ENCODE results near the gene P3H2. TPM values are rescaled to one million over a fixed set of nuclear protein-coding genes. Genes with fewer than 3 reads are reported as not detected.
"Not testable (repeated sequence)": the region's sequence is repeated elsewhere in the genome, so short reads cannot be mapped to it uniquely, and the experiment has no call there.

The P3H2 gene
- total RNA-seq, 1 donor from 2014 or later: 3.9 TPM

DNA sequence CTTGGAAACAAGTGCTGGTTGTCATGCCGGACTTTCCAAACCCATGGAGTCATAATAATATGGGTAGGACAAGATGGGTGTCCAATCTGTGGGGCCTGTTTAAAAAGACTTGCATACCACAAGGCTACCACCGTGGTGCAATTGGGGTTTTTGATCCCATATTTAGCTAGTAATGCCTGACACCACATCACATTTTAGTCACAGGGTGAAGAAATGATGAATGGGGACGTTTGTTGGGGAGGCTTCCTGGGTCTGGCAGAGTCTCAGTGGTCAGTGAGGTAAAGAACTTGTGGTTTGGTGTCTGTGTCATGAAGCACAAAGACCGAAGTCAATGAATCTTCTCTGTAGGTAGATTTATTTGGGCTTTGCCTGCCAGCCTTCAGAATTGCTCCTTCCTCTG, 31.0 kb downstream of the P3H2 start:
- ATAC-seq: no peak
- DNase-seq (ENCODE audit: low spot score): no peak

GRCh38 chr3:190088890-190089289, 31.8 kb downstream of the P3H2 start:
- no peak for DNase-seq (ENCODE audit: low spot score)
- ATAC-seq: no peak

GRCh38 chr3:190086191-190086590, 34.5 kb downstream of the P3H2 start:
- no peak for ATAC-seq
- no peak for DNase-seq (ENCODE audit: low spot score)

DNA sequence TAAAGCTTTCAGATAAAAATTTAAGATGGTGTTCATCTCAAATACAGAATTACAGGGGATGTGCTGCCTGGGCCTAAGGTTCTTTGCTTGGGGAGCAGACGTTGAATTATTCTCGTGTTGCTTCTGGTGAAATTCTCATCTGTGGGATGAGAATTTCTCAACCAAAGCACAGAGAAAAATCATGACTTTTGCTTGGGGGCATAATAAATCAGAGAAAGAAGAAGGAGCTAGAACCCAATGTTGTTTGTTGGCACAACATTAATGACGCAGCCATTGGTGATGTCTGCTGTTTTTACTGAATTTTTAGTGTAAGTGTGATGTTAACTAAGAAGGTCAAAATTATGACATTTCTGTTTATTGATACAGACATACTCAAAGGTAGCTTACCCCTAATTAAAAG, 35.7 kb downstream of the P3H2 start:
- no peak for DNase-seq (ENCODE audit: low spot score)
- ATAC-seq: no peak

- DNase-seq (ENCODE audit: low spot score) (no peak), ATAC-seq (no peak)
These were observed 37.1 kb downstream of the P3H2 start for GRCh38 chr3:190083635-190084034.

- no peak for DNase-seq (ENCODE audit: low spot score)
- no peak for ATAC-seq
These were observed 39.3 kb downstream of the P3H2 start for GRCh38 chr3:190081389-190081788.

DNA sequence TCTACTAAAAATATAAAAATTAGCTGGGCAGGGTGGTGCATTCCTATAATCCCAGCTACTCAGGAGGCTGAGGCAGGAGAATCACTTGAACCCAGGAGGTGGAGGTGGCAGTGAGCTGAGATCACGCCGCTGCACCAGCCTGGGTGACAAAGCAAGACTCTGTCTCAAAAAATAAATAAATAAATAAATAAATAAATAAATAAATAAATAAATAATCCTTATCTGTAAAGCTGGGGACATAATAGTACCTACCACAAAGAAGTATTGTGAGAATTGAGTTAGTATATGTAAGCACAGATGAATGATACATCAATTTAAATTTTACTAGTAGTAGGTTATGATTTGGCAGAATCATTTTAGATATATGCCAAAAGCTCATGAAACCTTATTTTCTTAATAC, 41.5 kb downstream of the P3H2 start:
- not testable (repeated sequence) for ATAC-seq; DNase-seq (ENCODE audit: low spot score)

- ATAC-seq: no peak
- no peak for DNase-seq (ENCODE audit: low spot score)
These were observed 43.2 kb downstream of the P3H2 start for GRCh38 chr3:190077395-190078045.

- no peak for ATAC-seq
- no peak for DNase-seq (ENCODE audit: low spot score)
These were observed 43.9 kb downstream of the P3H2 start for GRCh38 chr3:190076601-190077394.

- DNase-seq (ENCODE audit: low spot score) (no peak), ATAC-seq (no peak)
These were observed 44.6 kb downstream of the P3H2 start for GRCh38 chr3:190076136-190076535.

DNA sequence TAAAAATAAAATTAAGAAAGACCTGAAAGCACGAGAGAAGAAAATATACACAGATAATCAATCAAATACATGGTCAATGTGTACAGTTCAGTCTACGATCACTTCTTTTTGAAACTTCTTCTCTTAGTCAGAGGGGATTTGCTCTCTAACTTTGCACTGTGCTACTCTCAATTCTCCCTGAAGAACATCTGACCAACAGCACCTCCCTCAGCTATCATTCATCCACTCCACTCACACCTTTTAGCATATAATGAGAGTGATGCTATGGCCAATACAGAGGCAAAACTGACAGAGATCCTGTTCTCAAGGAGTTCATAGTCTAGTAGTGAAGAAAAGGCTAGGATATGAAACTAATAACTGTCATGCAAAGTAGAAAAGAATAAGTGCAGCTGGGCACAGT, 45.9 kb downstream of the P3H2 start:
- no peak for DNase-seq (ENCODE audit: low spot score)
- no peak for ATAC-seq

DNA sequence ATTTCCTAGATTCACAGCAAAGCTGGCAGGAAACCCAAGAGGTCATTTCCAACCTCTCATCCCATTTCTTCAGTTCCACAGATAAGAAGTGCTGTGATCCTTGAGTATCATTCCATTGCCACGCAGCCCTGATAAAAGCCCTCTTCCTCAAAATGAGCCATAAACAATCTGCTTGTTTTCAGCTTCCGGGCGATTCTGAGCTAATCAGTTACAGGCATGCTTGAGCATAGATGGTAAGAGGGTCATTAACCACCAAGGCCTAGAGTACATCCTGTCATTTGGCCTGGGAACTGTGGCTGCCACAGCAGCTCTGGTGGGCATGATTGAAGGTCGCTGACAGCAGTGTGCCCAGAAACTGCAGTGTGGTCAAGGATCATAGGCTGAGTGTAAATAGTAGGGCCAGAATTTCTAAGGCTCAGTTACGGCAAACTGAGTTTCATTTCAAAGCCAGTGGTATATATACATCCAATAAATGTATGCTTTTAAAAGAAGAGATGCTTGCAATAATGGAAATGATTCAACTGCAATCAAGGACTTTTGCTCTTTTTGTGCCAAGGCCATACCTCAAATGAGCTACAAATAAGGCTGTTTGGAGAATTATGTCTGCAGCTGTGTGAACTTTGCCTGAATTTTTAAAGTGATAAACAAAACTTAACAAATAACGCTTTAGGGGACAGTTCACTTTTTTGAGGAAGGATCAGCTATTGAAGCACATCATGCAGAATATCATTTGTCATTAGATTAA, 47.3 kb downstream of the P3H2 start:
- peak; percentile 63 for ATAC-seq

DNA sequence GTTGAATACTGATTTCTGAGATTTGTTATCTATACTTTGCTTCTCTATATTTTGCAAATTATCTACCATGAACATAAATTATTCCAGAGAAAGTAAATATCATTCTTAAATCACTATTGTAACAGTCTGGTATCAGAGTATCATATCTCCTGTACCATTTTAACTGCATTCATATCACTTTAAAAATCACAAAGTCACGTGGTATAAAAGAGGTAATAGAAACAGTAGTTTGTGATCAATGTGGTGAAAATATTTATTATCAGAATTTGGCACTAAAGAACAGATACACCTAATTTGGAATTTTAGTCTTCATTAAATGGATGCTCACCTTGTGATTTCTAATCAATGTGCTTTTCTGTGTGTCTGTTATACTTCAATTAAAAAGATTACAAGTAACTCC, 47.8 kb downstream of the P3H2 start:
- ATAC-seq: no peak
- no peak for DNase-seq (ENCODE audit: low spot score)

More for the DNA sequence above, 47.3 kb downstream of the P3H2 start:
- DNase-seq (ENCODE audit: low spot score): no peak

GRCh38 chr3:190071921-190072320, 48.8 kb downstream of the P3H2 start:
- ATAC-seq; DNase-seq (ENCODE audit: low spot score): not testable (repeated sequence)

DNA sequence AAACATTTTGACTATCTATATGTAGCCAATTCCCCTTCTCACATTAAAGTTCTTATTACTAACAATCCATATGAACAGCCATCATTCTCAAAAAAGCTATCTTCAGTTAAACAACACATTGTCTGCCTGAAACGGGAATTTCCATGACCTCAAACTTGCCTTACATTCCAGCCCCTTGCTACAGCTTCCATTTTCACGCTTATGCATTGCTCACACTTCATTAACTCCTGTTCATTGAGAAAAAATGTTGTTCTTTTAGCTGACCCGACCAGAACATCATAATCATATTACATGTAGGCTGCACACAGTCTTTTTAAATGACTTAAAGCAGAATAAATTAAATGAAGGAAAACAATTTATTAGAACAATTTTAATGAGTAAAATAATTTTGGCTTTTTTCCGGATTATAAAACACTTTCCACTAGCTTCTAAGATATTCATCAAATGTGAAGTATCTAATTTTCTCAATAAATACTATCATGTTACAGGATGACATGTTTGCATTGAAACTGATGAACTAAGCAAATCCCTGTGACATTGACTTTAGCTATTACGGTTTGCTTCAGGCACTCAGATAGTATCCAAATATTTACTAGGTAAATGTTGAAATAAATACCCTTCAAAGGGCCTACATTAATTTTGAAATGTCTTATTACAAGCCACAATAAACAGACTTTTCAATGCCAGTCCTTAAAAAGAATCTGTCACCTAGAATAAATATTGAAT, 49.9 kb downstream of the P3H2 start:
- DNase-seq (ENCODE audit: low spot score) (no peak), ATAC-seq (no peak)

- DNase-seq (ENCODE audit: low spot score): no peak
- ATAC-seq: no peak
These were observed 55.5 kb downstream of the P3H2 start for GRCh38 chr3:190065204-190065603.

- DNase-seq (ENCODE audit: low spot score) (no peak), ATAC-seq (no peak)
These were observed 56.0 kb downstream of the P3H2 start for GRCh38 chr3:190064659-190065058.

GRCh38 chr3:190064112-190064511, 56.6 kb downstream of the P3H2 start:
- DNase-seq (ENCODE audit: low spot score) (no peak), ATAC-seq (no peak)

DNA sequence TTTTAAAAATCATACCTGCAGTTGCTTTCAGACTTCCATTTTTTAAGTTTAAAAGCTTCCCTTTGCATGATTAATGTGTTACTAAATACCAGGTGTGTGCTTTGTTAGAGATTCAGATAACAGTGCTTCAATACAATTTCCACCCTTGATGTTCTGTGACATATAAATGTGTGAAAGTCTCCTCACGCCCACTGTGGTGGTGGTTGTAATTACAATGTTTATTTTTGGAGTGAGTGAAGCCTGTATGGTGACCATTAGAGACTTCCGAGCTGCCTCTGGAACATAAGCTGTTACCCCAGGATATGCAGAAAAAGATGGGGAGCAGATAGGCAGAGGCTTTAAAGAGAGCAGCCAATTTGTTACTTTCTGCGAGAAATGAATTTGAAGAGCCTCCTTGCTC, 57.2 kb downstream of the P3H2 start:
- DNase-seq (ENCODE audit: low spot score): no peak
- ATAC-seq: no peak

- DNase-seq (ENCODE audit: low spot score) (no peak), ATAC-seq (no peak)
These were observed 60.4 kb downstream of the P3H2 start for GRCh38 chr3:190060192-190060775.

DNA sequence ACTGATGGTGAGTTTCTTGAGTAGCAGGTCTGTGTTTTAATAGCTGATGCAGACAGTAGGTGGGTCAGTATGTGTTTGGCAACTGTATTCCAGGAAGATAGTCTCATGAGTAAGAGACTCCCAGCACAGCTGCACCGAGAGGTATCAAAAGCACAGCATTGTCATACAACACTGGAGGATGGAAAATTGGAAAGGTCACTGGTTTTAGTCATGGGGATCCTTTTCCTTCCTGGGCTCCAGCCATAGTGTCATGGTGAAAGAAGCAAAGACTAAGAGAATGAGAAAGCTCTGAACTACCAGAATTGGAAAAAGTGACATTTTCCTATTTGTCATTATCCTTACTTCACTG, 61.5 kb downstream of the P3H2 start:
- DNase-seq (ENCODE audit: low spot score): no peak
- ATAC-seq: peak; percentile 11
